Measurements from ENCODE around the gene PRKG1.

GRCh38 chr10:51523440-51523839 lies 449.2 kb downstream of the PRKG1 start:
- TF ChIP-seq POLR2AphosphoS5 (IDR thresholded peaks at IDR 0.05; ENCODE audit: low read depth) (no peak), CTCF (IDR thresholded peaks at IDR 0.05; ENCODE audit: insufficient read depth, low read length) (no peak), GABPA (IDR thresholded peaks at IDR 0.05; ENCODE audit: low read depth) (no peak), REST (IDR thresholded peaks at IDR 0.05; ENCODE audit: insufficient replicate concordance, low read depth) (no peak)

All from HL-60 (cell line).